PC-3 (cell line): ENCODE results near the gene LDHAL6B.

Source experiments
- CTCF ChIP-seq: fragments of 300-600 bp; sonication (generic); conservative IDR thresholded peaks from 2 replicates; pipeline ENCODE4 v1.5.1; 2017; ENCODE audit warnings: antibody characterized with exemption, low read depth, mild to moderate bottlenecking, low read length
- EZH2 ChIP-seq: fragments of 300-600 bp; sonication (generic); IDR thresholded peaks from one replicate; pipeline ENCODE4 v1.6.1; 2017; ENCODE audit warnings: antibody characterized with exemption, mild to moderate bottlenecking, low read length; ENCODE audit not compliant: unreplicated experiment
- EZH2phosphoT487 ChIP-seq: fragments of 300-600 bp; sonication (generic); IDR thresholded peaks from 2 replicates; pipeline ENCODE4 v1.6.1; 2018; ENCODE audit warnings: mild to moderate bottlenecking, antibody characterized with exemption, low read length, borderline replicate concordance

GRCh38 chr15:59165726-59166125 lies 40.9 kb upstream of the LDHAL6B start:
- no peak for TF ChIP-seq CTCF
- no peak for TF ChIP-seq EZH2
- no peak for TF ChIP-seq EZH2phosphoT487
